BLaER1 treated with 17β-estradiol and CSF1 and Interleukin-3, amounts not matched to agents 10 nM and 100 nM (cell line): ENCODE measurements around the gene UBR1.
"Not testable (repeated sequence)": the region's sequence is repeated elsewhere in the genome, so short reads cannot be mapped to it uniquely, and the experiment has no call there.

Source experiments
- H3K27ac ChIP-seq, 11 experiments: shearing (Covaris generic); formaldehyde crosslinking; 2 replicates each; pipeline ENCODE4 v1.8.1; 2022
- H3K27me3 ChIP-seq, 11 experiments: shearing (Covaris generic); formaldehyde crosslinking; 2 replicates each; pipeline ENCODE4 v1.8.1; 2022
- H3K36me3 ChIP-seq, 11 experiments: shearing (Covaris generic); formaldehyde crosslinking; 2 replicates each; pipeline ENCODE4 v1.8.1; 2022
- H3K4me1 ChIP-seq, 10 experiments: shearing (Covaris generic); formaldehyde crosslinking; 2 replicates each; pipeline ENCODE4 v1.8.1; 2022
- H3K4me2 ChIP-seq, 11 experiments: shearing (Covaris generic); formaldehyde crosslinking; 2 replicates each; pipeline ENCODE4 v1.8.1; 2022
- H3K4me3 ChIP-seq, 10 experiments: shearing (Covaris generic); formaldehyde crosslinking; 2 replicates each; pipeline ENCODE4 v1.8.1; 2022
- H3K9ac ChIP-seq, 11 experiments: shearing (Covaris generic); formaldehyde crosslinking; 2 replicates each; pipeline ENCODE4 v1.8.1; 2022
- H3K9me3 ChIP-seq, 11 experiments: shearing (Covaris generic); formaldehyde crosslinking; replicated peaks in 1 of 11; 2 replicates each; pipeline ENCODE4 v1.8.1; 2022
- H4K20me1 ChIP-seq, 11 experiments: shearing (Covaris generic); formaldehyde crosslinking; 2 replicates each; pipeline ENCODE4 v1.8.1; 2022
- Cebpa-rat ChIP-seq, 11 experiments: shearing (Covaris generic); IDR thresholded peaks; 2 replicates each; pipeline ENCODE4 v1.8.1; 2022

UBR1 gene

GRCh38 chr15:43056696-43057095, 49.1 kb downstream of the UBR1 start:
- Histone ChIP-seq H3K4me1 (no peaks in the 10 kb centered on the region), H4K20me1 (no peaks in the 10 kb centered on the region), H3K9me3 (no peaks in the 10 kb centered on the region), H3K27me3 (no peaks in the 10 kb centered on the region), H3K36me3 (peaks cover 93 to 99% (median 97%) of the 10 kb centered on the region in 11 experiments), H3K27ac (no peak overlapping the region), H3K4me2 (no peak overlapping the region), H3K4me3 (no peak overlapping the region), H3K9ac (no peak overlapping the region)
- TF ChIP-seq Cebpa-rat (IDR thresholded peaks at IDR 0.05) = no peak

- Histone ChIP-seq H4K20me1 (no peaks in the 10 kb centered on the region; a peak in 1 of 22 replicates), H3K4me1 (no peaks in the 10 kb centered on the region), H3K9ac (no peak overlapping the region), H3K27ac (no peak overlapping the region), H3K36me3 (peaks cover 91 to 100% (median 99%) of the 10 kb centered on the region in 11 experiments), H3K27me3 (no peaks in the 10 kb centered on the region), H3K9me3 (no peaks in the 10 kb centered on the region), H3K4me3 (no peak overlapping the region), H3K4me2 (no peak overlapping the region)
- TF ChIP-seq Cebpa-rat (IDR thresholded peaks at IDR 0.05) = no peak
These were observed 53.0 kb downstream of the UBR1 start for GRCh38 chr15:43052860-43053259.

- H3K9me3 ChIP-seq = no peaks in the 10 kb centered on the region
- no peak overlapping the region for H3K4me3 ChIP-seq
- H4K20me1 ChIP-seq = no peaks in the 10 kb centered on the region; a peak in 1 of 22 replicates
- H3K36me3 ChIP-seq = peaks cover 93 to 100% (median 100%) of the 10 kb centered on the region in 11 experiments
- H3K4me2 ChIP-seq = no peak overlapping the region
- TF ChIP-seq Cebpa-rat (IDR thresholded peaks at IDR 0.05) = no peak
- no peak overlapping the region for H3K27ac ChIP-seq
- H3K27me3 ChIP-seq = no peaks in the 10 kb centered on the region
- H3K9ac ChIP-seq = no peak overlapping the region
- no peaks in the 10 kb centered on the region for H3K4me1 ChIP-seq
These were observed 56.9 kb downstream of the UBR1 start for GRCh38 chr15:43048935-43049334.

GRCh38 chr15:43046484-43046883, 59.4 kb downstream of the UBR1 start:
- no peak overlapping the region for H3K27ac ChIP-seq
- no peaks in the 10 kb centered on the region; a peak in 1 of 22 replicates for H4K20me1 ChIP-seq
- no peaks in the 10 kb centered on the region for H3K27me3 ChIP-seq
- peaks cover 7 to 13% (median 9%) of the 10 kb centered on the region in 11 experiments for H3K9me3 ChIP-seq
- H3K4me3 ChIP-seq = no peak overlapping the region
- H3K4me1 ChIP-seq = no peaks in the 10 kb centered on the region
- TF ChIP-seq Cebpa-rat (IDR thresholded peaks at IDR 0.05) = no peak
- H3K36me3 ChIP-seq = peaks cover 94 to 100% (median 100%) of the 10 kb centered on the region in 11 experiments
- no peak overlapping the region for H3K9ac ChIP-seq
- no peak overlapping the region for H3K4me2 ChIP-seq

GRCh38 chr15:43042885-43043284, 63.0 kb downstream of the UBR1 start:
- no peaks in the 10 kb centered on the region for H3K27me3 ChIP-seq
- H3K36me3 ChIP-seq = peaks cover 72 to 81% (median 76%) of the 10 kb centered on the region in 11 experiments
- no peaks in the 10 kb centered on the region for H4K20me1 ChIP-seq

GRCh38 chr15:43041085-43041484, 64.8 kb downstream of the UBR1 start:
- Histone ChIP-seq H3K36me3 (peaks cover 74 to 81% (median 76%) of the 10 kb centered on the region in 11 experiments), H3K9me3 (peaks cover 11 to 18% (median 14%) of the 10 kb centered on the region in 11 experiments)
- H3K4me2 ChIP-seq, H3K4me3 ChIP-seq, H3K4me1 ChIP-seq, H3K27ac ChIP-seq, H3K27me3 ChIP-seq, H3K9ac ChIP-seq, H4K20me1 ChIP-seq: not testable (repeated sequence)

More at GRCh38 chr15:43042885-43043284, 63.0 kb downstream of the UBR1 start:
- no peak overlapping the region for H3K4me3 ChIP-seq
- no peak overlapping the region for H3K27ac ChIP-seq
- TF ChIP-seq Cebpa-rat (IDR thresholded peaks at IDR 0.05) = no peak
- H3K9ac ChIP-seq = no peak overlapping the region
- H3K4me1 ChIP-seq = no peaks in the 10 kb centered on the region
- H3K4me2 ChIP-seq = no peak overlapping the region
- H3K9me3 ChIP-seq = peaks cover 11 to 18% (median 14%) of the 10 kb centered on the region in 11 experiments

GRCh38 chr15:43035240-43035639, 70.6 kb downstream of the UBR1 start:
- not testable (repeated sequence) for H3K9me3 ChIP-seq, H3K9ac ChIP-seq, H3K4me2 ChIP-seq, H3K27ac ChIP-seq, H4K20me1 ChIP-seq, H3K27me3 ChIP-seq, H3K4me1 ChIP-seq, H3K4me3 ChIP-seq
- peaks cover 55 to 81% (median 75%) of the 10 kb centered on the region in 11 experiments for H3K36me3 ChIP-seq

- TF ChIP-seq Cebpa-rat (IDR thresholded peaks at IDR 0.05) = no peak
- Histone ChIP-seq H3K4me3 (no peak overlapping the region), H3K4me1 (peaks cover 0 to 15% (median 1%) of the 10 kb centered on the region in 10 experiments; a peak in 6 of 20 replicates), H3K27ac (peak overlapping the region in 2 of 11 experiments; percentile 63 to 68; a peak in 5 of 22 replicates), H3K9ac (peak overlapping the region in 2 of 11 experiments; percentile 27 to 53; a peak in 1 of 22 replicates), H4K20me1 (no peaks in the 10 kb centered on the region), H3K36me3 (peaks cover 66 to 100% (median 90%) of the 10 kb centered on the region in 11 experiments), H3K27me3 (no peaks in the 10 kb centered on the region), H3K4me2 (peak overlapping the region in 3 of 11 experiments; percentile 3 to 63 (median 61); a peak in 4 of 22 replicates), H3K9me3 (no peaks in the 10 kb centered on the region)
These were observed 76.4 kb downstream of the UBR1 start for GRCh38 chr15:43029476-43029875.

GRCh38 chr15:43025150-43025549, 80.7 kb downstream of the UBR1 start:
- no peak for TF ChIP-seq Cebpa-rat (IDR thresholded peaks at IDR 0.05)
- peaks cover 83 to 100% (median 94%) of the 10 kb centered on the region in 11 experiments for H3K36me3 ChIP-seq

GRCh38 chr15:43014671-43015070, 91.2 kb downstream of the UBR1 start:
- peaks cover 77 to 95% (median 84%) of the 10 kb centered on the region in 11 experiments for H3K36me3 ChIP-seq
- not testable (repeated sequence) for H3K4me3 ChIP-seq, H3K4me2 ChIP-seq, H3K27me3 ChIP-seq, H4K20me1 ChIP-seq, H3K4me1 ChIP-seq, H3K9ac ChIP-seq, H3K27ac ChIP-seq
- H3K9me3 ChIP-seq = peaks cover 26 to 47% (median 35%) of the 10 kb centered on the region in 11 experiments

More at GRCh38 chr15:43025150-43025549, 80.7 kb downstream of the UBR1 start:
- no peaks in the 10 kb centered on the region for H3K9me3 ChIP-seq
- no peak overlapping the region for H3K9ac ChIP-seq
- peaks cover 0 to 14% (median 2%) of the 10 kb centered on the region in 10 experiments; a peak in 6 of 20 replicates for H3K4me1 ChIP-seq
- H3K4me3 ChIP-seq = no peak overlapping the region
- no peaks in the 10 kb centered on the region for H4K20me1 ChIP-seq
- no peak overlapping the region for H3K4me2 ChIP-seq
- no peak overlapping the region for H3K27ac ChIP-seq
- H3K27me3 ChIP-seq = no peaks in the 10 kb centered on the region
